Stimulated activated CD4-positive, alpha-beta T cell treated with anti-CD3 and anti-CD28 coated beads, Interleukin-2, amount 100 ng/mL, for 24 hours (primary cell): ENCODE data around the gene ARFGAP1.

Source experiments
- DNase-seq, 2 donors: peaks; one replicate each; pipeline ENCODE4 v3.0.0-alpha.2; 2020

The ARFGAP1 gene

DNA sequence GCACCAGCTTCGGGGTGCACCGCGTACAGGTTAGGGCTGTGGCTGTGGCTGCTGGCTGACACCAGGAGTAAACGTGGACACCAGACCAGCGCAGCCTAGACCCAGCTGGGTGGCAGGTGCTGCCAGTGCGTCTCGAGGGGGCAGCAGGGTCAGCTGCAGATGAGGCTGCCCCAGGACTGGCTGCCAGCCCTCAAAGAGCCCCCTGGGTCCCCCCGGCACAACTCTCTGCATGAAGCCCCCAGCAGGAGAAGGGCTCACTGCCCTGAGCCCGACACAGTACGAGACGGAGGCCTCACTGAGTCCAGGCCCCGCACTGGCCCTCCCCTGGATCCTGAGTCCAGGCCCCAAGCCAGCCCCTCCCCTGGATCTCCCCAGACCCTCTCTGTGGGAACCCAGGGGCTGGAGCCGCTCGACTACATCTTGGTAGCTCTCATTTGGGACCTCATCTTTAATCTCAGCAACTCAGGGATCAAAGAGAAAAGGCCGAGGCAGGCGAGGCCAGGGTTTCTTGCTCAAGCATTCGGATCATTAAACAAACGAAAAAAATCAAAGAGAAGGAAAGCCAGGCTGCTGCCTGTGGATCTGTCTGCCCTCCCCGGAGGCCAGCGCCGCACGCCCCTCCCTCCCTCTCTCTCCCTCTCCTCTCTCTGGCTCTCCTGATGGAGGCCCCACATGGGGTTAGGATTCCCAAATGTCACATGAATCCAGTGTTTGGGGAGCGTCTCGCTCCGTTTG is 11.4 kb upstream of the ARFGAP1 start:
- DNase-seq: no peak

DNA sequence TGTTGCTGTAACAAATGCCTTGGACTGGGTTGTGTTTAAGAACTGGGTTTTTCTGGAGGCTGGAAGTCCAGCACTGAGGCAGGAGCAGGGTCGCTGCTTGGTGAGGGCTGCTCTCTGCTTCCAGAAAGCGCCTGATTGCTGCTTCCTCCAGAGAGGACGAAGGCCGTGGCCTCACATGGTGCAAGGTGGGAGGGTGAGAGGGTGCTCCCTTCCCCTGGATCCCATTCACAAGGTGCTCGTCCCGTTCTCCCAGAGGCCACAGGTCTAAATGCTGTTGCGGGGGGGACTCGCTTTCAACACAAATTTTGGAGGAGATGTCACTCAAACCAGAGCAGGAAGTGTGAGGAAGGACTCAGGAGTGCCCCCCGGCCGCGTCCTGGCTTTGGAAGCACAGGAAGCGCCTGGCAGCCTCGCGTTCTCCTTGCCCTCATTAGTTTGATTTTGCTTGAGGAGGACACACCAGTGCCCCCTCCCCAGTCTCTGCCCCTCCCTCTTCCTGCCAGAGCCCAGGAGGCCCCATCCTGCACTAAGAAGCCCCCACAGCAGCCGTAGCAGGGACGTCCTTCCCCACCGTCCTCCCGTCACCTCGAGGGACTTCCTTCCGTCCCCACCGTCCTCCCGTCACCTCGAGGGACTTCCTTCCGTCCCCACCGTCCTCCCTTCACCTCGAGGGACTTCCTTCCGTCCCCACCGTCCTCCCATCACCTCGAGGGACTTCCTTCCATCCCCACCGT is 10.7 kb upstream of the ARFGAP1 start:
- DNase-seq: no peak

DNA sequence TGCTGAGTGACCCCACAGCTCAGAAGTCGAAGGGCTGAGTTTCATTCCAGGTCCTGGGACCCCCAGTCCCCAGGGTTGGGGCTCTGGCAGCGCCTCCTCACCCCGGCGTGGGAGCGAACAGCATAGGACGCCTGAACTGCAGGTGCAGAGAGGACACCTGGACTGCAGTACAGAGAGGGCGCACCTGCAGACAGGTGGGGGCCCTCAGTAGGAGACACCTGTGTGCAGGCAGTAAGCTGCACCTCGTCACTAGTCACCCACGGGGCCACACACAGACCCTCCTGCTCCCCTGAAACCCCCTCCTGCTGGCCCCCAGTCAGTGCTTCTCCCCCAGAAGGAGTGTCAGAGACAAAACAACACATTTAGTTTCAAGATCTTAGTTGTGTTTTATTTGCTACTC is 9.8 kb upstream of the ARFGAP1 start:
- no peak for DNase-seq

DNA sequence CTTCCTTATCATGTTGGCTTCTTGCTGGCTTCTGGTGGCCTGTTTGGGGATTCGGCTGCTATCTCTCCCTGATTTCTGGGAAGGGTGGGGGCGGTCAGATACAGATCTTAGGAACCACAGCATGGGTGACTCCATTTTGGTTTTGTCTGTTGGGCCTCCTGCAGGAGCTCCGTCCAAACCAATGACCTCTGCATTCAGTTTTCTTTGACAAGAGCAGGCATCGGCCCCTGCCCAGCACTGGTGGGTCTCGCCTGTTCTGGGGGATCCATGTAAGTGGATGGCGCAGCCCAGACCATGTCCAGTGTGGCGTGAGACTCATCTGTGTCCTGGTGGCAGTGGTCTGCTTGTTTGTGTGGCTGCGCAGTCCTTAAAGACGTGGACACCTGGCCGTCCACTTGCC is 8.6 kb upstream of the ARFGAP1 start:
- DNase-seq: no peak

DNA sequence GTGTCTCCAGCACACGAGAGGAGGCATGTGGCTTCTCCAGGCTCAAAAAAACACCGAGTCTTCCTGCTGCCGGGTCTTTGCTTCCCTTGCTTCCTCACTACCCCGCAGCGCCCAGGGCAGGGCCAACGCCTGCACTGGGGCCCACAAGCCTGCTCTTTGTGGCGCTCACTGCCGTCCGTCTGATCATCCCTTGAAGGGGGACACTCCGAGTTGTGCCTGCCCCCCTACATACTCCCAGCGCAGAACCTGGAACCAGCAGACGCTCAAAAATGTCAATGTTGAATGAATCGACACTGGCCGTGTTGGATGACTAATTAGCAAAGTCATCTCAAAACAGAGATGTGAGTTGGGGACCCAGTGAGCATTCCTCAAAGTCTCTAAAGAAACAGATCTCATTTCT is 8.1 kb upstream of the ARFGAP1 start:
- DNase-seq: no peak

DNA sequence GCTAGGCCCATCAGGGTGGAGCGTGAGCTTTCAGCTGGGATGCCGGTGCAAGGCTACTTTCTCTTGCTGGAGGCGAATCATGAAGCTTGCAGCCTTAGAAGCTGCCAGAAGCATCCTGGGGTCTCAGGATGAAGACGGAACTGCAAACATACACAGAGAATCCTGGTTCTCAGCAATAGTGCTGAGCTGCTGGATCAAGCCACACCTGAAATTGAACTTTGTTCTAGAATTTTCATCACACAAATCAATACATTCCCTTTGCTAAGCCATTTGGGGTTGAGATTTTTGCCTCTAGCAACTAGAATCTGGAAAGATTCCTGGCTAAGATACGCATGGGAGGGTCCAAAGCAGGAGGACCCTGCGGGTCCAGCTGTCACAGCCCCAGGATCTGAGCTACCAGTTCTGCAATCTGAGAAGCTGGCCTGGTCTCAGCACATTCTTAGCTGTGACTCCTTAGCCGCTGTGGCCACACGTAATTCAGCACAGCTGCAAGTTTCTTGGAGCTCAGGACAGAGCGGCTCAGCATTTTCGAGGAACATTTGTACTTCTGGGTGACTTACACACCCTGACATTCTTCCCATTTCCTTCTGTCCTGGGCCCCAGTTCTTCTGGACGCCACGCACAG is 6.6 kb upstream of the ARFGAP1 start:
- DNase-seq: no peak

DNA sequence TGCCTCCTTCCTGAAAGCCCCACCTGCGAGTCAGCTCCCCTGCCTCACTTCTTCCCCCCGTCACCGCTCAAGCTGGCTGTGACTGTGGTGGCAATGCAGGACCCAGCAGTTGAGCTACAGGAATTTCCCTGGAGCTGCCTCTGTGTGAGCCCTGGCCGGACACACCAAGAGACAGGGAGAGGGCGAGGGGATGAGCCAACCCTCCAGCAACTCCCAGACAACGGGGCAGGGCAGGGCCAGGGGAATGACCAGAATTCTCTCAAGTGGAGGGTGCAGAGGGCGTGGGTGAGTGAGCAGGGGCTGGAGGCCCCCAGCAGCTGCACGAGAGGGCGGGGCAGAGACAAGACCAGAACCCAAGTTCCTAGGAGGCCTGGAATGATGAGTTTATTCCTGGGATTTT is 4.9 kb upstream of the ARFGAP1 start:
- DNase-seq: no peak

DNA sequence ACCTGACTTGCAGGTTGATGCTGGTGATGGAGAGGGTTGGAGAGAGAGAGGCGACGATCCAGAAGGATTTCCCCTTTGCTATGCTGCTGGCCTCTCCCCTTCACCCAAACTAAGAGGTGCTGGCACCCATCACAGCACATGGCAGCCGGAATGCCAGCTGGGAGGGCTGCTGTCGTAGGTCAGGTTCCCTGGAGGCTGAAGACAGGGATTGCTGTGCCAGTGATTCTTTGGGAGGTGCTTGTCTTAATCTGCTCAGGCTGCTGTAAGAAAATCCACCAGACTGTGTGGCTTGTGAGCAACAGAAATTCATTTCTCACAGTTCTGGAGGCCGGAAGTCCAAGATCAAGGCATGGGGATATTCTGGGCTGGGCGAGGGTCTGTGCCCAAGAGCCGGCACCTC is 4.4 kb upstream of the ARFGAP1 start:
- no peak for DNase-seq

DNA sequence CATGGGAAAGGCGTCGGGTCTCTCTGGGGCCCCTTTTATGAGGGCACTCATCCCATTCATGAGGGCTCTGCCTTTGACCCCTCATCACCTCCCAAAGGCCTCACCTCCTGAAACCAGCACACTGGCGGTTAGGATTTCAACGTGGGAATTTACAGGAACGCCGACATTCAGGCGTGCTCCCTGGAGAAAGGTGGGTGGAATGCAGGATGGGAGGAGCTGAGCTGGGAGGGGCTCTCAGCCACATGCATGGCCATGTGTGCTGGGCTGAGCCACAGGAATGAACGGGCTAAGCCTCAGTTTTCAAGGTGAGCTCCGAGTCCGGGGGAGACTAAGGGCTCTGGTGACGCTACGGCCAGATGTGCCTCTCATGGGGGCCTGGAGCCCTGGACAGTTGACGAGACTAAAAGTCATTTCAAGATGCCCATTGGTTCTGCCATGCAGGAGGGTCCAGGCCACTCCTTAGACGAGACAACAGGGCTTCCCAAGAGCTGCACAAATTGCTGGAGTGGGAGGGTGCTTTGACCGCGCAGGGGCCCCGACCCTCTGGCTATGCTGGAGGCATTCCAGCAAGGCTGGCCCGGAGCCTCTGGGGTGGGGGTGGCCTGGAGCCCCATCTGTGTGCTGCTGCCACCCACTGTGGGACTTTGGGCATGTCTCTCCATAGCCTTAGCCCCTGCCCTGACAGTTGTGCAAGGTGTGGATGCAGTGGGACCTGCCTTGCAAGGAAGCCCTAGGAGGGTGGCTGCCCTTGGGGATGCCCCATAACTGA is 3.8 kb upstream of the ARFGAP1 start:
- no peak for DNase-seq

DNA sequence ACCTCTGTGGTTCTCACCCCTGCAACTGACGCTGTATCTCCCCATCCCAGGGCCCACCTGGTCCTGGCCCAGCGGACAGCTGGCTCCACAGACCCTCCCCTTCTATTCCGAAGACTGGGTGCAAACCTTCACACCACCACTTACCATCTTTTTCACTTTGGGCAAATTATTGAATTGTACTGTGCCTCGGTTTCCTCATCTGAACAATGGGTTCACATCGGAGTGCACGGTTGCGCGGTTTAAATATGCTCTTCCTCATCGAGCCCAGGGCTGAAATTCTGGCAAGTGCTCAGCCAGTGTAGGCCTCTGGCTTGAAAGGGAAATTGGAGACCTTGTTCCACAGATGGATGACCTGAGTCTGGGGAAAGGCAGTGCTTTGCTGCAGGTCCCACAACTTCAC is 2.9 kb upstream of the ARFGAP1 start:
- no peak for DNase-seq

DNA sequence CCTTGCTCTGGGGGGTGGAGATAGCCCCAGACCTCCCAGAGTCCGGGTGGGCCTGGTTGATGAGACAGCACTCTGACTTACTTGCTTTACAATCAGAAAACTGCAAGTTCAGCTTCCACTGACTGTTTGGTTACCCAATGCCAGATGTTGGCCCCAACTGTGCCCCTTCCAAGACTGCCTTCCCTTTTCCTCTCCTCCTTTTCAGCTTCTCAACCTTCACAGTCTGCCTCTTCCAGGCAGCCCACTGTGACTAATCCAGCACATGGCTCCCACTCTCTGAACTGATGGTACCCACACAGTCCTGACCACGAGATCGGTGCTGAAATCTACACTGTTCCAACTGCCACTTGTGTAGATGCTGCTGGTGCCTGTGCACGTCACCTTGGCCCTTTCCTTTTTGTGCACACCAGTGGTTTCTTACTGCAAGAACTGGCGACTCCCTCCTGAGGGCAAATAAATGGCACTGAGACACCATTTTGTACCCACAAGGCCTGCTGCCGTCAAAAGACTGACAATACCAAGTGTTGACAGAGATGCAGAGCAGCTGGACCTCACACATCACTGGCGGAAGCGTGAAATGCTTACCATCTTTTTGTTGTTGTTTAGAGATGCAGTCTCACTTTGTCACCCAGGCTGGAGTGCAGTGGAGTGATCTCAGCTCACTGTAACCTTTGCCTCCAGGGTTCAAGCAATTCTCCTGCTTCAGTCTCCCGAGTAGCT is 1.8 kb upstream of the ARFGAP1 start:
- DNase-seq: no peak

DNA sequence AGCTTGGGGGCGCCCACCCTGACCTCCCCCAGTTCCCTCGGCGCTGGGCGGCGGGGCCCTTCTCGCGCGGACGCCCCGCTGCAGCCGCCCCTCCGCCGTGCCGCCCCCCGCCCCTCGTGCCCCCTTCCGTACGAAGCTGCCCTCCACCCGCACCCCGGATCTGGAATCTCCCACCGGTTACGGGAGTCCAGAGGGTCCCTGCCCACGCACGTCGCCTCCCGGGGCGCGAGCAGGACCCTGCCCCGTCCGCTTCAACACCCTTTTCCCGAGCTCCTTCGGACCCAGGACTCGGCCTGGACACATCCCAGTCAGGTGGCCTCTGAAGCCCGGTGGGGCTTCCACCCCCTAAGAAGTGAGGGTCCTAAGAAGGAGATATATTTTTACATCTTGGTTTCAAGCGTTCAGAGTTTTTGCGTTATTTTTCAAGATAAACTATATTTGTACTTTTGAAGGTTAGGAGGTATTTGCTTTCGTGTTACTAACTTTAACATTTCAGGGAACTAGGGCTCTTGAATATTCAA is 506 bp downstream of the ARFGAP1 start:
- no peak for DNase-seq

DNA sequence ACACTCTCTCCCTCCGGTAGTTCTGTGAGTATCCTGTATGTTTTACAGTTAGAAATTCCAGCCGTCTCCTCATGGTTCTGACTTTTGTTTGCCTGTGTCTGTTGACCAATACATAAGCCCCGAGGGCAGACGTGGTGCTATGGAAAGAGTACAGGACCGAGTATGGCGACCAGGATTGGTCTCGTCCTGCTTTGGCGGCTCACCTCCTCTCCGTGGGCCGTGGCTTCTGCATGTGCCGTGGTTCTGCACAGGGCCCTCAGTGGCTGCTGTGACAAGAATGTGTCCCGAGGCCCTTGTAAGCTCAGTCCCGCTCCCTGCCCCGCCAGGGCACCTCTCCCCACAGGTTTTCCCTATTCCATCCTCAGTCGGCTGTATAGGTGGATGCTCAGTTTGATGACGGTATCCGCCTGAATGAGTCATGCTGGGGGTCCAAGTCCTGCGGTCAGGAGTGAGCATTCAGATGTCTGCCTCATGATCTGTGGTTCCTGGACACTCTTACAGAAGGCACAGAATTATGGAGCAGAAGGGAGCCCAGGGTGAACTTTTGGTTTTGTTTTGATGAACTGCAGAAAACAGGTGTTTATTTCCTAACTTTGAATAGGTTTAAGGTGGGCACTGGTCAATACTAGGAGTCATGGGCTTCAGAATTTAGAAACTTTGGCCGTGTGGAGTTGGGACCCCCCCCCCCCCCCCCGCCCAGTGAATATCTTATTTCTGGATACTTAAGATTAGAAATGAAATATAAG is 1.2 kb downstream of the ARFGAP1 start:
- no peak for DNase-seq

DNA sequence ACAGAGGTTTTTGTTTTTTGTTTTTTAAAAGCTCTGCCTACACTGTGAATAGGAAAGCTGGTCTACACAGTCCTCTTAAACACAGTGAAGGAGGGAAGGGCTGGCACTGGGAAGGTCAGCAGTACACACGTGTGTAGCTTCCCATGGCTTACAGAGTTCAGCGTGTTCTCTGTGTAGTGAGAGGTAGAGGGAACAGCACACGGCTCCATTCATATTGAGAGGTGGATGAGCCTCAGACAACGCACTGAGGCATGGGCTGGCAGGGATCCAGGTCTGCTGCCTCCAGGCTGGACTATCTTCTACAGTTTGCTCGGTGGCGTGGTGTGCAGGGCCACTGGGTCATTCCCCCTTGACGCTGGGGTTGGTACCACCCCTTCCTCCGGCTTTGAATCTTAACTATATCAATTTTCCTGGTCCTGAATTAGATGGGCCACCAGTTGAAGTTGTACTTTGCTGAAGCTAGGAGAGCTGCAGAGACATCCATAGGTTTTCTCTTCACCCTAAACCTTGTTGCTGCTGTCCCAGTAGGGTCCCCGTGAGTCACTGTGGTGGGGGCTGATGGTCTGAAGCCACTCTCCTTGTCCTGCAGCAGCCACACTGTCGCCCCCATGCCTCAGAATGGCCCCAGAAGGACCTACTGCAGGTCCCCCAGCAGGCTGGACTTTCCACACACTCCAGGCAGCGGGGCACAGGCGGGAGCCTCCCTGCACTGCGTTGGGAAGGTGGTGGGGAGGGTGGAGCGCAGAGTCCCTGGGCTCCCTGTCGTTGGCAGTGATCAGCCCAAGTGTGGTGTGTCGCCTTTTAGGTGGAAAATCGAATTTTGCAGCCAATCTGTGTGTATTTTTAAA is 2.0 kb downstream of the ARFGAP1 start:
- no peak for DNase-seq

DNA sequence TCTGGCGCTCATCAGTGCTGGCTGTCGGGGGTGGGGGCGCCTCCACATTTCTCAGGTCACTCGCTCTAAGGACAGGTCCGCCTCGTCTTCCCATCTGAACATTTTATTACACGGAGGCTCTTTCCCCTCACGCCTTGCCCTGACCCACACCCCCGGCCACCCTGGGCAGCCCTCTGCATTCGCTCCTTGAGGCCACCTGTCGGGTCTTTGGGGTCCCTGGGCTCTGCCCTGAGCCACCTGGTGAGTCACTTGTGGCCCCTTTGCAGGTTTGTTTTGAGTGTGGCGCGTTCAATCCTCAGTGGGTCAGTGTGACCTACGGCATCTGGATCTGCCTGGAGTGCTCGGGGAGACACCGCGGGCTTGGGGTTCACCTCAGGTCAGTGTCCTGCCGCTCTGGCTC is 3.2 kb downstream of the ARFGAP1 start:
- no peak for DNase-seq

DNA sequence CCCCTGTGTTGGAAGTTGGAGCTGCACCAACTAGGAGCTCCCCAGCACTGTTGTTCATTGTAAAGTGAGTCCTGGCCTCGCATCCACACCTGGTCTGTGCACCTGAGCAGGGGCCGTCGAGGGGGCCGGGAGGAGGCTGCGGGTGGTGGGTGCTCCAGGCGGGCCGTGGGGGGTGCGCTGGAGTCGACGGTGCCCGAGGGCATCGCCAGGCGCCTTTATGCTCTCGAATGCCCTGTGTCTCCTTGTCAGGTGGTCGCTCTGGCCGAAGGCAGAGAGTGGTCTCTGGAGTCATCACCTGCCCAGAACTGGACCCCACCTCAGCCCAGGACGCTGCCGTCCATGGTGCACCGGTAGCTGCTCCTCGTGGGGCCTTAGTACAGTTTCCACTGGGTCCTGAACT is 4.3 kb downstream of the ARFGAP1 start:
- DNase-seq: no peak

DNA sequence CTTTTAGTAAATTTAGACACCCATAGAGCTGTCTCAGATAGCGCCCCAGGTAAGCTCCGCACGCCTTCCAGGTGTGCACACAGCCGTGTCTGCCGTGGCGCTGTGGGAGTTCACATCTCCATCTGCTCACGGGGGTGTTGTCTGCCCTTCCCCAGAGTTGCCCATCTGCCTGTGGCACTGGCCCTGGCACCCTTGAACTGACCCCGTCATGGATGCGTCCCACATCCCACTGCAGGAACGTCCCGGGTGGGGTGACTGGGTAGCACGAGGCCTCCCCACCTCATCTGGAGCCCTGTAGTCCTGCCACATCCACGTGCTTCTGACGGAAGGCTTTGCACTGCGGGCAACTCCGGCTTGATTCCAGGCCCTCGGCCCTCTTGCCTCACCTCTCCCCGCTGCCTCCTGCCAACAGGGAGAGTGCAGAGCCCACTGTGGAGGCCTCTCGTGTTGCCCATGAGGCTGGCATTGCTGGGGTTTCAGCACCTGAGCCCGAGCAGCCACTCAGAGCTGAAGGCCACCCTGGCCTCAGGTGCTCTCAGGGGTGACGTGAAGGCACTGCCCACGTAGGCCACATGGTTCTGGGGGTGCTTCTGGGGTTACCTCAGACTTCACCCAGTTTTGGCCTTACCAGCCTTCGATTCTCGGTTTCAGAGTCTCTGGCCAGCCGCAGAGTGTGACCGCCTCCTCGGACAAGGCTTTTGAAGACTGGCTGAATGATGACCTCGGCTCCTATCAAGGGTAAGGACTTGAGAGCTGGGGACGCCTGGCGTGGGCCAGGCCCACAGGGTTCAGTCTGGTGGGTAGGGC is 5.1 kb downstream of the ARFGAP1 start:
- DNase-seq: no peak

DNA sequence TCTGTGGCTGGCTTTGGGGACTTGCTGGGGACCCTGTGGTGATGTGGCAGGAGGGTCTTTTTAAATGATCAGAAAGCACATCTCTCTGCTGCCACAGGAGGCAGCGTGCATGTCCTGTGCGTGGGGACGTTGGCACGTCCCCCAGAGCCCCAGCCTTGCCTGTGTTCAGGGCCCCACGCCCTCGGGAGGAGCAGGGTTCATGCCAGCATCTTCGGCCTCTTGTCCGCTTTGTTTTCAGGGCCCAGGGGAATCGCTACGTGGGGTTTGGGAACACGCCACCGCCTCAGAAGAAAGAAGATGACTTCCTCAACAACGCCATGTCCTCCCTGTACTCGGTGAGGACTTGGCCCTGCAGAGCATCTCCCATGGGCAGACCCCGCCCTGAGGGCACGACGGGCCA is 6.0 kb downstream of the ARFGAP1 start:
- no peak for DNase-seq

DNA sequence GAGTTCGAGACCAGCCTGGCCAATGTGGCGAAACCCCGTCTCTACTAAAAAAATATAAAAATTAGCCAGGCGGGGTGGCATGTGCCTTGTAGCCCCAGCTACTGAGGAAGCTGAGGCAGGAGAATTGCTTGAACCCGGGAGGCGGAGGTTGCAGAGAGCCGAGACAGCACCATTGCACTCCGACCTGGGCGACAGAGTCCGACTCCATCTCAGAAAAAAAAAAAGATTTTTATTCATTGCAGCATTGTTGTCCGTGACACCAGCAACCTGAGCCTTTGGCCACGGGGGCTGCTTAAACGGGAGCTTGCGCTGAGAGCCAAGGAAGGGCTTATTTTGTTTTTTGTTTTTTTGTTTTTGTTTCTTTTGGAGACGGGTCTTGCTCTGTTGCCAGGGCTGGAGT is 7.3 kb downstream of the ARFGAP1 start:
- DNase-seq: no peak

DNA sequence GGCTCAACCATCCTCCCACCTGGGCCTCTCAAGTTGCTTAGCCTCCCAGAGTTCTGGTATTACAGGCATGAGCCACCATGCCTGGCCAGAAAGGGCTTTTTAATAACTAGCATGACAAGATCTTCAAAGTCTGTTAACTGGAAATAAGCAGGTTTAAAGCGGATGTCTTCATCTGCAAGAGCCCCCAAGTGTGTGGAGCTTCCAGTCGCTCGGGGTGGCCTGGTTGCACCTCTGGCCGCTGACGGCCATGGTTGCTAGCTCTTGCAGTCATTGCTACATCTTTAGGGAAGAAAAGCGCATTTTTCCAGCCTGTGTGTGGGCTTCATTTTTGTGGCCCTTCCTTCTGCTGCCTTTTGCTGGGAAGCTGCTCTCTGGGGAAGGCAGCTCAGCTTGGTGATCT is 7.8 kb downstream of the ARFGAP1 start:
- DNase-seq: no peak
